Neural cell (in vitro differentiated cells): ENCODE data around the gene PDPN. TPM values are rescaled to one million over a fixed set of nuclear protein-coding genes. Genes with fewer than 3 reads are reported as not detected.

ENCODE experiments used
- H2AFZ ChIP-seq: fragments of 200-600, 300-800 bp; sonication (generic), shearing (Covaris generic); 2 replicates; pipeline ENCODE4 v1.6.0; 2014; ENCODE audit warnings: low read depth, mild to moderate bottlenecking, antibody characterized with exemption, low read length, moderate library complexity
- H3F3A ChIP-seq: fragments of 200-600 bp; shearing (Covaris generic); 2 replicates; pipeline ENCODE4 v1.6.1; 2016; ENCODE audit warnings: mild to moderate bottlenecking, moderate library complexity, mixed read lengths, antibody characterized with exemption, low read length; ENCODE audit not compliant: insufficient read depth, poor library complexity, severe bottlenecking
- H3K27ac ChIP-seq: fragments of 200-600, 300-800 bp; sonication (generic), shearing (Covaris generic); 2 replicates; pipeline ENCODE4 v1.5.1; 2014; ENCODE audit warnings: mild to moderate bottlenecking, low read length, moderate library complexity
- H3K27me3 ChIP-seq: fragments of 300-800, 200-600 bp; sonication (generic), shearing (Covaris generic); 2 replicates; pipeline ENCODE4 v1.6.0; 2014; ENCODE audit warnings: mild to moderate bottlenecking, low read depth, low read length, moderate library complexity; ENCODE audit not compliant: insufficient read depth
- H3K36me3 ChIP-seq: fragments of 300-800, 200-600 bp; sonication (generic), shearing (Covaris generic); 2 replicates; pipeline ENCODE4 v1.5.1; 2014; ENCODE audit warnings: mild to moderate bottlenecking, antibody characterized with exemption, low read length, moderate library complexity; ENCODE audit not compliant: insufficient read depth
- H3K4me2 ChIP-seq: fragments of 300-800, 200-600 bp; sonication (generic), shearing (Covaris generic); 2 replicates; pipeline ENCODE4 v1.6.0; 2014; ENCODE audit warnings: mild to moderate bottlenecking, low read length
- H3K4me3 ChIP-seq: fragments of 300-800, 200-600 bp; sonication (generic), shearing (Covaris generic); 2 replicates; pipeline ENCODE4 v1.5.1; 2014; ENCODE audit warnings: mild to moderate bottlenecking, low read length, moderate library complexity
- H3K79me2 ChIP-seq: fragments of 200-600 bp; shearing (Covaris generic); replicated peaks from 2 replicates; pipeline ENCODE4 v1.6.0; 2014; ENCODE audit warnings: mild to moderate bottlenecking, low read length, moderate library complexity; ENCODE audit not compliant: insufficient read depth
- H3K9ac ChIP-seq: fragments of 300-800, 200-600 bp; sonication (generic), shearing (Covaris generic); 2 replicates; pipeline ENCODE4 v1.6.1; 2016; ENCODE audit warnings: mild to moderate bottlenecking, low read length, mixed read lengths
- H3K9me2 ChIP-seq: fragments of 200-600 bp; shearing (Covaris generic); 2 replicates; pipeline ENCODE4 v1.6.1; 2016; ENCODE audit warnings: mild to moderate bottlenecking, low read length, mixed read lengths; ENCODE audit not compliant: insufficient read depth
- H3K9me3 ChIP-seq: fragments of 200-600, 300-800 bp; sonication (generic), shearing (Covaris generic); 2 replicates; pipeline ENCODE4 v1.6.1; 2016; ENCODE audit warnings: mild to moderate bottlenecking, mixed run types, low read length, moderate library complexity, mixed read lengths
- H4K20me1 ChIP-seq: fragments of 200-600 bp; shearing (Covaris generic); 2 replicates; pipeline ENCODE4 v1.6.1; 2016; ENCODE audit warnings: mild to moderate bottlenecking, mixed run types; ENCODE audit not compliant: insufficient read depth
- EP300 ChIP-seq: fragments of 450-650 bp; conservative IDR thresholded peaks from 2 replicates; pipeline ENCODE4 v1.6.1; 2014; ENCODE audit warnings: antibody characterized with exemption, mild to moderate bottlenecking, moderate library complexity; ENCODE audit not compliant: poor library complexity, severe bottlenecking
- EZH2 ChIP-seq: fragments of 200-600, 300-800 bp; shearing (Covaris generic), sonication (generic); IDR thresholded peaks from 2 replicates; pipeline ENCODE4 v1.6.1; 2014; ENCODE audit warnings: antibody characterized with exemption, low read length, borderline replicate concordance, mild to moderate bottlenecking; ENCODE audit not compliant: insufficient read depth, poor library complexity, severe bottlenecking
- MXI1 ChIP-seq: fragments of 450-650 bp; conservative IDR thresholded peaks from 2 replicates; pipeline ENCODE4 v1.6.1; 2014; ENCODE audit warnings: antibody characterized with exemption, mild to moderate bottlenecking; ENCODE audit not compliant: poor library complexity, severe bottlenecking
- POLR2AphosphoS5 ChIP-seq: IDR thresholded peaks from 2 replicates; pipeline ENCODE4 v1.6.1; 2012
- RAD21 ChIP-seq: fragments of 450-650 bp; conservative IDR thresholded peaks from 2 replicates; pipeline ENCODE4 v1.6.1; 2014; ENCODE audit warnings: antibody characterized with exemption, mild to moderate bottlenecking, moderate library complexity
- REST ChIP-seq: IDR thresholded peaks from 2 replicates; pipeline ENCODE4 v1.6.1; 2012; ENCODE audit warnings: borderline replicate concordance
- SMC3 ChIP-seq: fragments of 450-650 bp; conservative IDR thresholded peaks from 2 replicates; pipeline ENCODE4 v1.6.1; 2014; ENCODE audit warnings: antibody characterized with exemption, mild to moderate bottlenecking, moderate library complexity; ENCODE audit not compliant: poor library complexity
- TAF1 ChIP-seq: IDR thresholded peaks from 2 replicates; pipeline ENCODE4 v1.6.1; 2012; ENCODE audit warnings: low read depth
- polyA plus RNA-seq: library from polyadenylated mRNA; depleted of rRNA; stranded (reverse); fragments of >200 nt; gene quantifications from 2 replicates; pipeline ENCODE4 v1.2.3, GENCODE V29; 2014
- TF ChIP-seq, protein P1 (sequence below): fragments of 450-650 bp; IDR thresholded peaks from 2 replicates; pipeline ENCODE4 v1.5.1; 2014; ENCODE audit warnings: antibody characterized with exemption, mild to moderate bottlenecking, moderate library complexity; ENCODE audit not compliant: poor library complexity, severe bottlenecking

The PDPN gene
- polyA plus RNA-seq, 1 donor from 2014 or later: 0.63 TPM

- Histone ChIP-seq H3K36me3 (no peaks in the 10 kb centered on the region), H3K9me3 (no peaks in the 10 kb centered on the region), H3K4me3 (no peak overlapping the region), H3K79me2 (no peaks in the 10 kb centered on the region), H3K4me2 (no peak overlapping the region), H3K27me3 (no peaks in the 10 kb centered on the region), H3K9me2 (no peaks in the 10 kb centered on the region), H2AFZ (no peak overlapping the region), H3F3A (no peaks in the 10 kb centered on the region), H4K20me1 (no peaks in the 10 kb centered on the region), H3K9ac (no peak overlapping the region), H3K27ac (no peak overlapping the region)
- no peak for TF ChIP-seq MXI1
- no peak for TF ChIP-seq EZH2
- TF ChIP-seq SMC3: no peak
- TF ChIP-seq REST: no peak
- TF ChIP-seq TAF1: no peak
- TF ChIP-seq, protein P1, sequence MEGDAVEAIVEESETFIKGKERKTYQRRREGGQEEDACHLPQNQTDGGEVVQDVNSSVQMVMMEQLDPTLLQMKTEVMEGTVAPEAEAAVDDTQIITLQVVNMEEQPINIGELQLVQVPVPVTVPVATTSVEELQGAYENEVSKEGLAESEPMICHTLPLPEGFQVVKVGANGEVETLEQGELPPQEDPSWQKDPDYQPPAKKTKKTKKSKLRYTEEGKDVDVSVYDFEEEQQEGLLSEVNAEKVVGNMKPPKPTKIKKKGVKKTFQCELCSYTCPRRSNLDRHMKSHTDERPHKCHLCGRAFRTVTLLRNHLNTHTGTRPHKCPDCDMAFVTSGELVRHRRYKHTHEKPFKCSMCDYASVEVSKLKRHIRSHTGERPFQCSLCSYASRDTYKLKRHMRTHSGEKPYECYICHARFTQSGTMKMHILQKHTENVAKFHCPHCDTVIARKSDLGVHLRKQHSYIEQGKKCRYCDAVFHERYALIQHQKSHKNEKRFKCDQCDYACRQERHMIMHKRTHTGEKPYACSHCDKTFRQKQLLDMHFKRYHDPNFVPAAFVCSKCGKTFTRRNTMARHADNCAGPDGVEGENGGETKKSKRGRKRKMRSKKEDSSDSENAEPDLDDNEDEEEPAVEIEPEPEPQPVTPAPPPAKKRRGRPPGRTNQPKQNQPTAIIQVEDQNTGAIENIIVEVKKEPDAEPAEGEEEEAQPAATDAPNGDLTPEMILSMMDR: no peak
- TF ChIP-seq RAD21: no peak
- TF ChIP-seq POLR2AphosphoS5: no peak
- TF ChIP-seq EP300: no peak
Measured at GRCh38 chr1:13663969-13664368, 80.3 kb downstream of the PDPN start.

DNA sequence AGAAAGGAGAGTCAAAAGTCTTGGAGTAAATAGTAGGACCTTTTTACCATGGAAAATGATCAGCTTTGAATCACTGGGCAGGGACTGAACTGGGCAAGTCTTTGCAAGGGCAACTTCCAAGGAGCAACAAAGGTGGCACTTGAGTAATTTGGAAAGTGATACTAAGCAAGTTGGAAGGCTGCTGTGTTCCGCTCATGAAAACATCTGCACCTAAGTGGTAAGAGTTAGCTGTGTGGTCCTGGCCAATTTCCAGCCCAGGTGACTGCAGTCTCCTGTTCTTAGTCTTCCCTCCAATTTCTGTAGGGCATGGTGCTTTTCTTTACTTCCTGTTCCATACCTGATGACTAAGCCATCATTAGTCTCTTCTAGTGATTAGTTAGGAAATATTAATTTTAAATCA, 80.8 kb downstream of the PDPN start:
- no peak overlapping the region for H3K9ac ChIP-seq
- no peak overlapping the region for H3K4me2 ChIP-seq
- H3K36me3 ChIP-seq: no peaks in the 10 kb centered on the region
- no peak overlapping the region for H2AFZ ChIP-seq
- H3K27me3 ChIP-seq: no peaks in the 10 kb centered on the region
- H3K79me2 ChIP-seq: no peaks in the 10 kb centered on the region
- H4K20me1 ChIP-seq: no peaks in the 10 kb centered on the region
- H3K4me3 ChIP-seq: no peak overlapping the region
- TF ChIP-seq EP300: no peak
- no peak for TF ChIP-seq SMC3
- TF ChIP-seq RAD21: no peak
- TF ChIP-seq TAF1: no peak
- no peak for TF ChIP-seq EZH2
- no peak for TF ChIP-seq MXI1
- no peak for TF ChIP-seq REST
- TF ChIP-seq, protein P1: no peak
- no peak for TF ChIP-seq POLR2AphosphoS5
- H3F3A ChIP-seq: no peaks in the 10 kb centered on the region
- no peaks in the 10 kb centered on the region for H3K9me3 ChIP-seq
- H3K27ac ChIP-seq: no peak overlapping the region
- H3K9me2 ChIP-seq: no peaks in the 10 kb centered on the region
